ENCODE measurements around the gene SCGB1D2.

DNA sequence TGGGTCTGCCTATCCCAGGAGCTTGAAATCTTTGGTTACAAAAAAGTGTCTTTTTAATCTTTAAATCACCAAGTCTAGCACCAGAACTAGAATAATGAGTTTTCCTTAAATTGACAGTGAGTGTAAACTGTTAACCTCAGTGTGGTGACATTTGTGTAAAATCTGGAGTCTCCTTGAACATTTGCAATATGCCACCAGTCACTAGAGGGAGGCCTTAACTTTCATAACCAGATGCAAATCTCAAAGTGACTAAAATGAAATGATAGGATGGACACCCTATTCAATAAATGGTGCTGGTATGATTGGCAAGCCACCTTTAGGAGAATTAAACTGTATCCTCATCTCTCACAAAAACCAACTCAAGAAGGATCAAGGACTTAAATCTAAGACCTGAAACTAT is 8.3 kb upstream of the SCGB1D2 start:
- TF ChIP-seq TAF1 (IDR thresholded peaks at IDR 0.05; ENCODE audit: low read depth, low read length) (no peak), POLR2AphosphoS5 (IDR thresholded peaks at IDR 0.05; ENCODE audit: low read depth, low read length) (no peak), POLR2A (IDR thresholded peaks at IDR 0.05; ENCODE audit: low read depth, low read length) (no peak), SPI1 (IDR thresholded peaks at IDR 0.05; ENCODE audit: low read depth, low read length) (no peak), PAX5 (IDR thresholded peaks at IDR 0.05; ENCODE audit: insufficient read depth, low read length, severe bottlenecking) (no peak), POU2F2 (IDR thresholded peaks at IDR 0.05; ENCODE audit: low read depth, low read length) (no peak)

Measured in GM12891 (cell line).